ENCODE results near the gene APBB2. TPM values are rescaled to one million over a fixed set of nuclear protein-coding genes. Genes with fewer than 3 reads are reported as not detected.

Gene APBB2
- total RNA-seq, 2 donors from 2014 or later, result 134 to 137 TPM

GRCh38 chr4:41074215-41074614 is 140.1 kb downstream of the APBB2 start:
- Histone ChIP-seq H3K27me3 (replicated peaks; ENCODE audit: insufficient read depth) (no peaks in the 10 kb centered on the region), H3K4me3 (no peak overlapping the region), H3K4me1 (ENCODE audit: control insufficient read depth in 1 of 2, low read depth in 2 of 2) (peaks cover 29 to 57% of the 10 kb centered on the region in 2 donors), H3K9me3 (no peaks in the 10 kb centered on the region), H3K36me3 (no peaks in the 10 kb centered on the region), H3K27ac (no peak overlapping the region)
- no peak for ATAC-seq (ENCODE audit: insufficient number of reproducible peaks, low FRiP score, low read depth)
- TF ChIP-seq, protein P1, sequence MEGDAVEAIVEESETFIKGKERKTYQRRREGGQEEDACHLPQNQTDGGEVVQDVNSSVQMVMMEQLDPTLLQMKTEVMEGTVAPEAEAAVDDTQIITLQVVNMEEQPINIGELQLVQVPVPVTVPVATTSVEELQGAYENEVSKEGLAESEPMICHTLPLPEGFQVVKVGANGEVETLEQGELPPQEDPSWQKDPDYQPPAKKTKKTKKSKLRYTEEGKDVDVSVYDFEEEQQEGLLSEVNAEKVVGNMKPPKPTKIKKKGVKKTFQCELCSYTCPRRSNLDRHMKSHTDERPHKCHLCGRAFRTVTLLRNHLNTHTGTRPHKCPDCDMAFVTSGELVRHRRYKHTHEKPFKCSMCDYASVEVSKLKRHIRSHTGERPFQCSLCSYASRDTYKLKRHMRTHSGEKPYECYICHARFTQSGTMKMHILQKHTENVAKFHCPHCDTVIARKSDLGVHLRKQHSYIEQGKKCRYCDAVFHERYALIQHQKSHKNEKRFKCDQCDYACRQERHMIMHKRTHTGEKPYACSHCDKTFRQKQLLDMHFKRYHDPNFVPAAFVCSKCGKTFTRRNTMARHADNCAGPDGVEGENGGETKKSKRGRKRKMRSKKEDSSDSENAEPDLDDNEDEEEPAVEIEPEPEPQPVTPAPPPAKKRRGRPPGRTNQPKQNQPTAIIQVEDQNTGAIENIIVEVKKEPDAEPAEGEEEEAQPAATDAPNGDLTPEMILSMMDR (IDR thresholded peaks at IDR 0.05), result no peak
- DNase-seq (ENCODE audit: low spot score), result no peak

DNA sequence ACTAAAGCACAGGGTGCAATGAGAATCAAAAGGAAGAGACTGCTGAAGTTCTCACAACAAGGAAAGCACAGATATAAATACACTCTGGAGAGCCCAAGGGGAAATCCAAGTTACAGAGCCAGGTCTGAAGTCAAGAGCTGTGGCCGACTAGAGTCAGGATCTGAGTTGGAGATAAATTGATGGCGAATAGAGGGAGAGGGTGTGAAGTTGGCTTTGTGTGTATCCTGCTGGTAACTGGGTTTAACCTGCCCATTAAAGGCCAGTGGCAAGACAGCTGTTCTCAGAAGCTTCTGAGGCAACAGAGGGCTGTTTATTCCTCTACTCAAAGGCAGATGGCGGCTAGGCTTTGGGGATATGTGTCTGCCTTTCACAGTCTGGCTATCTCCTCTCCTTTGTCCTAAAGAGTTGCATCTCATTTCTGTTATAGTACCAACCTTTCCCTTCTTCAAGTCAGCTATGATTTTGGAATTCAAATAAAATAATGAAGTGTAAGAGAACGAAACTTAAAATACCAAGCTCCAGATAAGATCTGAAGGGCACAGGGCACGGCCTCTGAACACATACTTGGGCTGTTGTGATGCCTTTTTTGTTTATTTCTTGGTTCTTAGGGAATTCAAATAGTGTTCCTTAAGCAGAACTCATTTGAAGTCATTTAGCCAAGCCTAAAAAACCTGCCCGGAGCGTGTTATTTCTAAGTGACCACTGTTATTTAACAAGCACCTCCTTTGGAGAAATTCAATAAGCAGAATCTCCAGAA is 142.1 kb downstream of the APBB2 start:
- TF ChIP-seq, protein P1 (IDR thresholded peaks at IDR 0.05), result no peak
- Histone ChIP-seq H3K4me1 (ENCODE audit: control insufficient read depth in 1 of 2, low read depth in 2 of 2) (peaks cover 32 to 57% of the 10 kb centered on the region in 2 donors), H3K4me3 (no peak overlapping the region), H3K27me3 (replicated peaks; ENCODE audit: insufficient read depth) (no peaks in the 10 kb centered on the region), H3K36me3 (no peaks in the 10 kb centered on the region), H3K27ac (peak overlapping the region in 1 of 2 donors; percentile 39), H3K9me3 (no peaks in the 10 kb centered on the region)
- ATAC-seq (ENCODE audit: insufficient number of reproducible peaks, low FRiP score, low read depth) (no peak), DNase-seq (ENCODE audit: low spot score) (no peak)

GRCh38 chr4:41070516-41071281 is 143.6 kb downstream of the APBB2 start:
- DNase-seq (ENCODE audit: low spot score), result no peak
- Histone ChIP-seq H3K27ac (peak overlapping the region; percentile 4 to 39), H3K36me3 (no peaks in the 10 kb centered on the region), H3K4me1 (ENCODE audit: control insufficient read depth in 1 of 2, low read depth in 2 of 2) (peaks cover 32 to 54% of the 10 kb centered on the region in 2 donors), H3K4me3 (no peak overlapping the region), H3K9me3 (no peaks in the 10 kb centered on the region), H3K27me3 (replicated peaks; ENCODE audit: insufficient read depth) (no peaks in the 10 kb centered on the region)
- ATAC-seq (ENCODE audit: insufficient number of reproducible peaks, low FRiP score, low read depth), result peak; percentile 40
- TF ChIP-seq, protein P1 (IDR thresholded peaks at IDR 0.05), result no peak

GRCh38 chr4:41069838-41070237 is 144.5 kb downstream of the APBB2 start:
- TF ChIP-seq, protein P1 (IDR thresholded peaks at IDR 0.05), result no peak
- H3K4me1 ChIP-seq (ENCODE audit: control insufficient read depth in 1 of 2, low read depth in 2 of 2), result peaks cover 32 to 54% of the 10 kb centered on the region in 2 donors
- no peak for ATAC-seq (ENCODE audit: insufficient number of reproducible peaks, low FRiP score, low read depth)
- peak overlapping the region; percentile 12 to 16 for H3K27ac ChIP-seq
- no peaks in the 10 kb centered on the region for H3K27me3 ChIP-seq (replicated peaks; ENCODE audit: insufficient read depth)
- no peaks in the 10 kb centered on the region for H3K36me3 ChIP-seq
- no peaks in the 10 kb centered on the region for H3K9me3 ChIP-seq
- no peak for DNase-seq (ENCODE audit: low spot score)
- no peak overlapping the region for H3K4me3 ChIP-seq

- Histone ChIP-seq H3K36me3 (no peaks in the 10 kb centered on the region), H3K4me1 (ENCODE audit: control insufficient read depth in 1 of 2, low read depth in 2 of 2) (peaks cover 36 to 58% of the 10 kb centered on the region in 2 donors), H3K4me3 (no peak overlapping the region), H3K27me3 (replicated peaks; ENCODE audit: insufficient read depth) (no peaks in the 10 kb centered on the region), H3K9me3 (no peaks in the 10 kb centered on the region), H3K27ac (peak overlapping the region; percentile 12 to 16)
- DNase-seq (ENCODE audit: low spot score) (no peak), ATAC-seq (ENCODE audit: insufficient number of reproducible peaks, low FRiP score, low read depth) (no peak)
- TF ChIP-seq, protein P1 (IDR thresholded peaks at IDR 0.05), result no peak
Observed at GRCh38 chr4:41069257-41069656, 145.1 kb downstream of the APBB2 start.
